Spleen (tissue), 7 donors: ENCODE data around the gene PPME1.

Experiments
- POLR2A ChIP-seq, 3 donors: fragments of 450-650 bp; IDR thresholded peaks; one replicate each; pipeline ENCODE4 v1.5.1; 2017; ENCODE audit warnings: antibody characterized with exemption in 3 of 3, mild to moderate bottlenecking in 1 of 3
- POLR2AphosphoS5 ChIP-seq, 3 donors: sonication (generic); formaldehyde crosslinking; IDR thresholded peaks; one replicate each; pipeline ENCODE4 v1.5.1; 2017; ENCODE audit warnings: antibody characterized with exemption in 3 of 3
- TF ChIP-seq, protein P1 (sequence below), 11 experiments: fragments of 200-600 bp in 7 of 11; fragments of 450-650 bp in 4 of 11; sonication (generic) in 4 of 11; IDR thresholded peaks in 8 of 11; conservative IDR thresholded peaks in 3 of 11; 1 replicate in 7 of 11; 2 replicates in 4 of 11; pipeline versions ENCODE4 v1.4.0 to v1.8.0; 2016 to 2021; ENCODE audit warnings: antibody characterized with exemption in 11 of 11, inconsistent platforms in 4 of 11, mild to moderate bottlenecking in 1 of 11
- donor health status: DM: no; HTN: no; CAD: no; lungs with moderate emphysema.
- donor health status: DM: no; HTN: no; CAD: no.
- donor health status: DM: no; HTN: no; CAD: no.

DNA sequence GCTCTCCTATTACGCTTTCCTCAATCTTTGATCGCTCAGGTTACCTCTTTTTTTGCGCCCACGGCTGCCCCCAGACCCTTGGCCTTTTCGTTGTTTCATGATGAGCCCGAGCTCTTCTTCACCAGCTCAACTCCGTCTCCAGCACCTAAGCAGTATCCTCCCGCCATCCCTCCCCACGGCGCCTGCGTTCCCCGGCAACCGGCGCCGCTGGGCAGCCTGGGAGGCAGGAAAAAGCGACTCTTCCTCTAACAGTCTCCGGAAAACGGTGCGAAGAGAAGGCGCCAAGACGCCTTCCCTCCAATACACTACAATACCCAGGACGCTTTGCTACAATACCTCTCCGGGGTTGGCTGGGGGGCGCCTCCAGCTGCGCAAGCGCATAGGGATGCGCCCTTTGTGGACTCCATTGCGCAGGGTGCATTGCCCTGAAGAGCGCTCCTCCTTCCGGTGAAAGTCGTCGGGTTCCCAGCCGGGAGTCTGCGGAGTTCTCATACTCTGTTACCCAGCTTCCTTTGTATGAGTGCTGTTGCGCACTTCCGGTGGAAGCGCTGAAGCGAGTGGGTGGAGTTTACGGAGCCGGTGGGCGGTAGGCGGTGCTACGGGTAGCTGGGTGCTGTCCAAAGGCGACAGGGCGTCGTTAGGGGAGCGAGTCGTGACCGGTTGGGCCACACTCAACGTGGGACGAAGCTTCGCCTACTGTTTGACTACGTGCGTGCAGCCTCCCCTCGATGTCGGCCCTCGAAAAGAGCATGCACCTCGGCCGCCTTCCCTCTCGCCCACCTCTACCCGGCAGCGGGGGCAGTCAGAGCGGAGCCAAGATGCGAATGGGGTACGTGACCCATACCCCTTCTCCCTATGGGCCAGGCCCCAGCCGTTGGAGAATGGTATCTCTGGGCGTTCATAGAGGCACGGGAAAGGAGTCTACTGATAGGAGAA, at the start of gene PPME1, which contains the start of gene C2CD3:
- TF ChIP-seq, protein P1, sequence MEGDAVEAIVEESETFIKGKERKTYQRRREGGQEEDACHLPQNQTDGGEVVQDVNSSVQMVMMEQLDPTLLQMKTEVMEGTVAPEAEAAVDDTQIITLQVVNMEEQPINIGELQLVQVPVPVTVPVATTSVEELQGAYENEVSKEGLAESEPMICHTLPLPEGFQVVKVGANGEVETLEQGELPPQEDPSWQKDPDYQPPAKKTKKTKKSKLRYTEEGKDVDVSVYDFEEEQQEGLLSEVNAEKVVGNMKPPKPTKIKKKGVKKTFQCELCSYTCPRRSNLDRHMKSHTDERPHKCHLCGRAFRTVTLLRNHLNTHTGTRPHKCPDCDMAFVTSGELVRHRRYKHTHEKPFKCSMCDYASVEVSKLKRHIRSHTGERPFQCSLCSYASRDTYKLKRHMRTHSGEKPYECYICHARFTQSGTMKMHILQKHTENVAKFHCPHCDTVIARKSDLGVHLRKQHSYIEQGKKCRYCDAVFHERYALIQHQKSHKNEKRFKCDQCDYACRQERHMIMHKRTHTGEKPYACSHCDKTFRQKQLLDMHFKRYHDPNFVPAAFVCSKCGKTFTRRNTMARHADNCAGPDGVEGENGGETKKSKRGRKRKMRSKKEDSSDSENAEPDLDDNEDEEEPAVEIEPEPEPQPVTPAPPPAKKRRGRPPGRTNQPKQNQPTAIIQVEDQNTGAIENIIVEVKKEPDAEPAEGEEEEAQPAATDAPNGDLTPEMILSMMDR (IDR thresholded peaks at IDR 0.05 in 8 of 11, conservative IDR thresholded peaks at IDR 0.05 in 3 of 11): peak in 9 of 11 experiments; percentile 20 to 63 (median 42)
- TF ChIP-seq POLR2A (IDR thresholded peaks at IDR 0.05) (peak in 2 of 3 donors; percentile 40 to 45), POLR2AphosphoS5 (IDR thresholded peaks at IDR 0.05) (peak; percentile 93 to 95 (median 93))
